ENCODE results near the gene CAMK1D. TPM values are rescaled to one million over a fixed set of nuclear protein-coding genes. Genes with fewer than 3 reads are reported as not detected.

CAMK1D gene
- total RNA-seq, 3 donors from 2014 or later: 4.4 to 17.3 (median 5.2) TPM

DNA sequence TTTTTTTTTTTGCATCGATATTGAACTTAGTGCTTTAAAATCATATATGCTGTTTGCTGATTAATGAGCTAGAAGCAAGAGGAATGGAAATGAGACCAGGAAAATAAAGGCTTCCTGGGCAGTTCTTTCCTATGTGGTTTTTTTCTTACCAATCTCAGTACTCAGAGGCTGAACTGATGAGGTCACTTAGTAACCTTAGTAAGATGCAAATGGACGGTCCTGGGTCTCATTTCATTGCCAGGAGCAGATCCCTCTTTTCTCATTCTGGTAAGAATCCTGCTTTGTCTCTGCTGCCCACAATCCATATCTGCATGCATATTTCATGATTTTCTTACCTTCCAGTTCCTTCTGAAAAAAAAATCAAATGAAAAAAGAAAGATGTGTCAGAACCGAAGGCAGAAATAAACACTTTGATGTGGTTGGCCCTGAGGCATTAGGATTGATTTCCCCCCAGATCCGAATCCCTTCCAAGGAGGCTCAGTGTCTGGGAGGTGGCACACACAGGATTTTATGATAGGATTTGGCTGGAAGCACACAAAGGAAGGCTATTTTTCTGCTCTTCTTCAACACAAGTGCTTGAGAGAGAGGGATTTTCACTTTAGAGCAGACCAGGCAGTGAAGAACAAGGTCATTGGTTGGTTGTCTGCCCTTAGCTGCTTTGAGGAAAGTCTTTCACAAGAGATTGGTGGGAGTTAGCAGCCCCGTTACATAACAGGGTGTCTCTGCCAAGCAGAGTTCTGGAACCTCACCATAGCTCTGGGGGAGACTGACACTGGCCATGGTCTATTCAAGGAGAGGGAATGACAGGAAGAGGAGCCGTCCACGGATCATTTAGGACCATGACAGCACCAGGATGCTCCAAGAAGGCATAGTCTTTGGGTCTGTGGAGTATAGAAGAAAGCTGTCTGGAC lies 150.0 kb downstream of the CAMK1D start:
- no peak overlapping the region for H3K4me3 ChIP-seq
- no peaks in the 10 kb centered on the region for H3K27me3 ChIP-seq
- intact Hi-C loops (cut with DNase I; ENCODE audit: low total_unique reads): loop anchor here (5.0 kb wide), 1 partner anchor 1798 kb away; no protein-coding TSS in a partner anchor
- TF ChIP-seq POLR2A (IDR thresholded peaks at IDR 0.05): no peak
- TF ChIP-seq POLR2AphosphoS5 (IDR thresholded peaks at IDR 0.05): no peak
- TF ChIP-seq CTCF (IDR thresholded peaks at IDR 0.05): no peak
- H3K4me1 ChIP-seq: peaks cover 0 to 6% of the 10 kb centered on the region in 2 donors
- DNase-seq (ENCODE audit: low spot score in 2 of 2): no peak
- H3K36me3 ChIP-seq: no peaks in the 10 kb centered on the region
- no peak overlapping the region for H3K27ac ChIP-seq
- H3K9me3 ChIP-seq: no peaks in the 10 kb centered on the region

DNA sequence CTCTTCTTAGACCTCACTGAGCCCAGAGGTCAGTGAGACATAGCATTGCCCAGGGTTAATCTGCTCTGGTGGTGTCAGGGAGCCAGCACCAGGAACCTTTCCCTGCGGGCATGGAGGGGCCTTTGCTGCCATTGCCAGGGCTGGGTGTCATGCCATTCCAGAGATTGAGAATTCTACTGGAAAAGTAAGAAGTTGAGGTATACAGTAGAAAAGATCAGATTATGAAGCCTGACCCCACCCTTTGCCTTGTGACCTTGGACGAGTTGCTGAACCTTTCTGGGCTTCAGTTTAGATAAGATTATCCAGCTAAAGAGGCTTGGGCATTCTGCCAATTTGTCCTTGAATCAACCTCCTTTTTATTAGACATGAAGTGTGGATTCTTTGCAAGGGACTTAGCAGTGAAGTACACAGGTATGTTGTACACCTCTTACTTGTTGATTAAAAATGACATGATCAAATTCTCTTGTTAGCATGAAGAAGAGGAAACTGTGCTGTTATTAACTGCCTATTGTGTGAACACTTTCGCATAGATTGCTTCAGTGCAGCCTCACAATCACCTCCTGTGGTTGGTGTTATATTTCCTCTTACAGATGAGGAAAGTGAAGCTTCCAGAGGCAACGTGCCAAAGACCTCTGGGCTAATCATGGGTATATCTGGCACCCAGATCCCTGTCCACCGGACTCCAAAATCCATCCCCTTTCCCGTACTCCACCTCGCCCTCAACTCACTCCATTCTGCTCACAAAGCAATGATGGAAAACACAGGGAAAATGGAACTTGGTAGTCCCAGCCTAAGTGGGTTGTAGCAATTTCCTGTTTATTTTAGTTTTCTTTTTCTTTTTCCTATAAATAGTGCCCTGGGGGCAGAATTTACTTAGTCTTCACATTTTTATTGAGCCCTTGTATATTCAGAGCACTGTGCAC lies 151.3 kb downstream of the CAMK1D start:
- Histone ChIP-seq H3K4me1 (peaks cover 0 to 6% of the 10 kb centered on the region in 2 donors), H3K9me3 (no peaks in the 10 kb centered on the region), H3K36me3 (no peaks in the 10 kb centered on the region), H3K4me3 (no peak overlapping the region), H3K27ac (no peak overlapping the region), H3K27me3 (no peaks in the 10 kb centered on the region)
- intact Hi-C loops (cut with DNase I; ENCODE audit: low total_unique reads): no loop called here
- DNase-seq (ENCODE audit: low spot score in 2 of 2): no peak
- TF ChIP-seq CTCF (IDR thresholded peaks at IDR 0.05) (no peak), POLR2A (IDR thresholded peaks at IDR 0.05) (no peak), POLR2AphosphoS5 (IDR thresholded peaks at IDR 0.05) (no peak)

GRCh38 chr10:12501324-12501723 lies 152.0 kb downstream of the CAMK1D start:
- H3K27me3 ChIP-seq: no peaks in the 10 kb centered on the region
- TF ChIP-seq POLR2AphosphoS5 (IDR thresholded peaks at IDR 0.05) (no peak), POLR2A (IDR thresholded peaks at IDR 0.05) (no peak), CTCF (IDR thresholded peaks at IDR 0.05) (no peak)
- H3K27ac ChIP-seq: no peak overlapping the region
- no peak for DNase-seq (ENCODE audit: low spot score in 2 of 2)
- no peaks in the 10 kb centered on the region for H3K36me3 ChIP-seq
- intact Hi-C loops (cut with DNase I; ENCODE audit: low total_unique reads): no loop called here
- peaks cover 0 to 6% of the 10 kb centered on the region in 2 donors for H3K4me1 ChIP-seq
- no peak overlapping the region for H3K4me3 ChIP-seq
- no peaks in the 10 kb centered on the region for H3K9me3 ChIP-seq

DNA sequence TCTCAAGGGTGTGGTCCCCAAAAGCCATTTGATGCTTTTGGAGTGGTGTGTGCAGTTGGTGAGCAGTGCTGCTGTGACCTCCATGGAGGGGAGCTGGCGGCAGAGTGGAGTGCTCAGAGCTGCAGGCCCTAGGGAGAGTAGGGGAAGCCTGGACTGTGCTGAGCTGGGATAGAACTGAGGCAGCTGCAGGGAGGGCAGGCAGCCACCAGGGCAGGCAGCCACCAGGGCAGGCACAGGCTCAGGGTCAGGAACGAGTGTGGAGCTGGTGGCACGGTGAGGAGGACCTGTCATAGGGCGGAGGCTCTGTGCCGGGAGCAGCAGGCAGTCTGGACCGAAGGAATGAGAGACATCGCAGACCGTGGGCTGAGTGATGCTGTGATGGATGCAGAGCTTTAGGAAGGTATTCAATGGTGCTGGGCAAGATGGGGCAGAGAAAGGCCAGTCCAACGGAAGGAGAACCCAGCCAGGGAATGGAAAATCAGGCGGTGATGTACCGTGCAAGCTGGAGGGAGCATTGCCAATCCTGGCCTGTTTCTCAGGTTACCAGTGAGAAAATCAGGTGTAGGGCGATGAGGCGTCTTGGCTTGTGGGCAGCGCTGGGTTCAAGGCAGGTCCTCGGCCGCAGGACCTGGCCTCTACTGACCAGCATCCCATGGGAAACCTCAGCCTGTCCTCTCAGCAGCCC lies 152.6 kb downstream of the CAMK1D start:
- intact Hi-C loops (cut with DNase I; ENCODE audit: low total_unique reads): no loop called here
- DNase-seq (ENCODE audit: low spot score in 2 of 2): no peak
- Histone ChIP-seq H3K36me3 (no peaks in the 10 kb centered on the region), H3K9me3 (no peaks in the 10 kb centered on the region), H3K4me3 (no peak overlapping the region), H3K4me1 (peaks cover 0 to 6% of the 10 kb centered on the region in 2 donors), H3K27me3 (no peaks in the 10 kb centered on the region), H3K27ac (no peak overlapping the region)
- TF ChIP-seq CTCF (IDR thresholded peaks at IDR 0.05): no peak
- no peak for TF ChIP-seq POLR2AphosphoS5 (IDR thresholded peaks at IDR 0.05)
- no peak for TF ChIP-seq POLR2A (IDR thresholded peaks at IDR 0.05)

Data from breast epithelium (tissue), 4 donors.